Measurements from ENCODE around the gene BAZ1A.

GRCh38 chr14:34742270-34743115, 132.7 kb downstream of the BAZ1A start:
- TF ChIP-seq REST (IDR thresholded peaks at IDR 0.05; ENCODE audit: borderline replicate concordance): no peak
- no peak for TF ChIP-seq REST (CRISPR knock-in tag; IDR thresholded peaks at IDR 0.05; ENCODE audit: low read depth)
- TF ChIP-seq ZBTB49 (CRISPR knock-in tag; IDR thresholded peaks at IDR 0.05; ENCODE audit: borderline replicate concordance): no peak
- TF ChIP-seq ZBTB34 (CRISPR knock-in tag; IDR thresholded peaks at IDR 0.05): no peak
